Transverse colon (tissue), 4 donors: Measurements from ENCODE around the gene ACTRT3. TPM values are rescaled to one million over a fixed set of nuclear protein-coding genes. Genes with fewer than 3 reads are reported as not detected.

Experiments used
- DNase-seq: peaks from one replicate; pipeline ENCODE4 v3.0.0-alpha.2; 2019
- H3K27ac ChIP-seq, 4 donors: fragments of 200-600 bp; sonication (generic); 2 replicates each; pipeline ENCODE4 v1.5.1; 2016 to 2018; ENCODE audit warnings: inconsistent platforms in 4 of 4
- H3K27me3 ChIP-seq: fragments of 200-600 bp; sonication (generic); 2 replicates; pipeline ENCODE4 v1.5.1; 2017; ENCODE audit warnings: inconsistent platforms
- H3K36me3 ChIP-seq, 4 donors: fragments of 200-600 bp; sonication (generic); 2 replicates each; pipeline ENCODE4 v1.5.1; 2017 to 2019; ENCODE audit warnings: inconsistent platforms in 4 of 4
- H3K4me1 ChIP-seq, 4 donors: fragments of 200-600 bp; sonication (generic); 2 replicates each; pipeline ENCODE4 v1.5.1; 2017 to 2020; ENCODE audit warnings: inconsistent platforms in 4 of 4
- H3K4me3 ChIP-seq, 4 donors: fragments of 200-600 bp; sonication (generic); 1 replicate in 1 of 4; 2 replicates in 3 of 4; pipeline versions ENCODE4 v1.5.1 to v1.6.1; 2017 to 2019; ENCODE audit warnings: inconsistent platforms in 4 of 4
- H3K9me3 ChIP-seq, 2 donors: fragments of 200-600 bp; sonication (generic); 2 replicates each; pipeline ENCODE4 v1.5.1; 2017 to 2019; ENCODE audit warnings: inconsistent platforms in 2 of 2
- CTCF ChIP-seq, 5 experiments: fragments of 200-600 bp in 3 of 5; fragments of 450-650 bp in 2 of 5; sonication (generic) in 3 of 5; IDR thresholded peaks; 1 replicate in 2 of 5; 2 replicates in 3 of 5; pipeline ENCODE4 v1.5.1; 2016 to 2017; ENCODE audit warnings: antibody characterized with exemption in 5 of 5, inconsistent platforms in 3 of 5, mild to moderate bottlenecking in 2 of 5, moderate library complexity in 1 of 5
- EP300 ChIP-seq: sonication (generic); formaldehyde crosslinking; IDR thresholded peaks from one replicate; pipeline ENCODE4 v1.6.1; 2017; ENCODE audit warnings: antibody characterized with exemption, low read depth
- POLR2A ChIP-seq: fragments of 450-650 bp; IDR thresholded peaks from one replicate; pipeline ENCODE4 v1.6.1; 2016; ENCODE audit warnings: antibody characterized with exemption, mild to moderate bottlenecking, moderate library complexity
- POLR2AphosphoS5 ChIP-seq, 3 donors: sonication (generic); formaldehyde crosslinking; IDR thresholded peaks; one replicate each; pipeline ENCODE4 v1.6.1; 2016; ENCODE audit warnings: antibody characterized with exemption in 3 of 3
- WGBS, 2 donors: methylation state at CpG; one replicate each; pipeline ENCODE4 v1.1.5; 2018; ENCODE audit warnings: low coverage in 1 of 2; 5-methylcytosine and 5-hydroxymethylcytosine counted together
- in situ Hi-C, 4 donors: fragments of 200-750 bp; cut with MboI; loops; one replicate each; pipeline versions ENCODE4 v1.15.0 to v1.15.1; 2017; ENCODE audit warnings: low sequenced_read_pairs in 3 of 4, low pct_ligation_motif_present in 1 of 4, low pct_unique_long_range_greater_than_20kb in 1 of 4
- intact Hi-C: fragments of 100-400 bp; cut with DNase I; formaldehyde crosslinking; loops from one replicate; pipeline ENCODE4 v1.15.1; 2023; ENCODE audit warnings: low total_unique reads
- total RNA-seq, 4 donors: library from RNA; depleted of rRNA; stranded (reverse); fragments of >200 nt; gene quantifications; one replicate each; pipeline ENCODE4 v1.1.0, GENCODE V29; 2016

ACTRT3 gene
- total RNA-seq, 4 donors from 2014 or later = 0.96 to 2.1 TPM; not detected in 2

- no peaks in the 10 kb centered on the region for H3K27me3 ChIP-seq
- in situ Hi-C loops = no loop called here
- peak overlapping the region in 3 of 4 donors; percentile 51 to 64 (median 51) for H3K4me3 ChIP-seq
- no peak overlapping the region for H3K27ac ChIP-seq
- peaks cover 0 to 9% of the 10 kb centered on the region in 2 donors for H3K9me3 ChIP-seq
- TF ChIP-seq POLR2A (no peak), CTCF (IDR thresholded peaks at IDR 0.05) (peak; percentile 29 to 50 (median 48))
- DNase-seq = peak; percentile 75
- peaks cover 0 to 30% (median 14%) of the 10 kb centered on the region in 4 donors for H3K4me1 ChIP-seq
- no peaks in the 10 kb centered on the region for H3K36me3 ChIP-seq
- 56 to 70% methylated on average over 10 to 27 of the region's 27 CpGs for WGBS, 2 donors
- intact Hi-C loops = no loop called here
Observed at GRCh38 chr3:169813757-169814517, 44.6 kb upstream of the ACTRT3 start.

GRCh38 chr3:169813278-169813677, 43.9 kb upstream of the ACTRT3 start:
- no peak for DNase-seq
- Histone ChIP-seq H3K4me3 (peak overlapping the region in 3 of 4 donors; percentile 51 to 64 (median 51)), H3K36me3 (no peaks in the 10 kb centered on the region), H3K27ac (peak overlapping the region in 2 of 4 donors; percentile 72 to 77), H3K9me3 (peaks cover 0 to 9% of the 10 kb centered on the region in 2 donors), H3K27me3 (no peaks in the 10 kb centered on the region), H3K4me1 (peaks cover 0 to 30% (median 14%) of the 10 kb centered on the region in 4 donors)
- in situ Hi-C loops (no loop called here), intact Hi-C loops (no loop called here)
- WGBS, 2 donors = 46 to 47% methylated on average over 4 to 8 of the region's 8 CpGs
- TF ChIP-seq POLR2AphosphoS5 (IDR thresholded peaks at IDR 0.05) (no peak), CTCF (IDR thresholded peaks at IDR 0.05) (no peak), EP300 (no peak), POLR2A (no peak)

- H3K4me1 ChIP-seq = peaks cover 0 to 30% (median 14%) of the 10 kb centered on the region in 4 donors
- 4 to 19% methylated on average over 6 to 54 of the region's 56 CpGs for WGBS, 2 donors
- peak within 1 kb of the TSS; percentile 30 to 64 (median 51) for H3K4me3 ChIP-seq
- in situ Hi-C loops = no loop called here
- no peak for TF ChIP-seq EP300
- no peak for TF ChIP-seq POLR2AphosphoS5 (IDR thresholded peaks at IDR 0.05)
- H3K36me3 ChIP-seq = no peaks in the 10 kb centered on the region
- peaks cover 0 to 9% of the 10 kb centered on the region in 2 donors for H3K9me3 ChIP-seq
- DNase-seq = peak; percentile 82
- intact Hi-C loops = no loop called here
- H3K27ac ChIP-seq = peak within 1 kb of the TSS; percentile 67 to 77 (median 74)
- H3K27me3 ChIP-seq = no peaks in the 10 kb centered on the region
Observed at GRCh38 chr3:169812332-169813235, 43.2 kb upstream of the ACTRT3 start, which contains the start of the genes LRRC34 and LRRIQ4. Gene LRRC34, minus strand, starts transcription at chr3:169812904. Its CDS starts 356 bp downstream, at chr3:169812548. Gene LRRIQ4, plus strand, starts transcription at chr3:169812870. Its CDS starts 9,052 bp downstream, at chr3:169821922.

GRCh38 chr3:169811631-169812331, 42.4 kb upstream of the ACTRT3 start:
- Histone ChIP-seq H3K4me3 (peak overlapping the region; percentile 30 to 64 (median 51)), H3K27me3 (no peaks in the 10 kb centered on the region), H3K9me3 (peaks cover 0 to 9% of the 10 kb centered on the region in 2 donors), H3K4me1 (peaks cover 0 to 30% (median 14%) of the 10 kb centered on the region in 4 donors), H3K36me3 (no peaks in the 10 kb centered on the region), H3K27ac (peak overlapping the region; percentile 67 to 77 (median 74))
- intact Hi-C loops = no loop called here
- peak; percentile 33 for DNase-seq
- TF ChIP-seq POLR2A (no peak), POLR2AphosphoS5 (IDR thresholded peaks at IDR 0.05) (no peak), CTCF (IDR thresholded peaks at IDR 0.05) (no peak)
- in situ Hi-C loops = no loop called here
- 4 to 33% methylated on average over 6 to 22 of the region's 29 CpGs for WGBS, 2 donors
